Measurements from ENCODE around the gene NTN4. TPM values are rescaled to one million over a fixed set of nuclear protein-coding genes. Genes with fewer than 3 reads are reported as not detected.
"Not testable (repeated sequence)": the region's sequence is repeated elsewhere in the genome, so short reads cannot be mapped to it uniquely, and the experiment has no call there.

The NTN4 gene
- total and polyA plus RNA-seq, 2 donors: 12.8 to 20.9 TPM

GRCh38 chr12:95755261-95755865 is 35.2 kb downstream of the NTN4 start:
- H3K4me3 ChIP-seq (ENCODE audit: low read depth, low read length): no peak overlapping the region
- no peak overlapping the region for H3K27ac ChIP-seq (ENCODE audit: low read depth)
- no peak for DNase-seq (ENCODE audit: extremely low spot score)
- H3K4me1 ChIP-seq (ENCODE audit: insufficient read depth): peaks cover 2% of the 10 kb centered on the region
- WGBS: 41% methylated on average over 6 of the region's 6 CpGs
- no peaks in the 10 kb centered on the region for H3K36me3 ChIP-seq (ENCODE audit: insufficient read depth)

- H3K4me3 ChIP-seq (ENCODE audit: low read depth, low read length); H3K4me1 ChIP-seq (ENCODE audit: insufficient read depth); H3K27ac ChIP-seq (ENCODE audit: low read depth); DNase-seq (ENCODE audit: extremely low spot score); H3K36me3 ChIP-seq (ENCODE audit: insufficient read depth): not testable (repeated sequence)
- WGBS: 30% methylated on average over 8 of the region's 8 CpGs
Measured at GRCh38 chr12:95746062-95746461, 44.5 kb downstream of the NTN4 start.

- H3K4me3 ChIP-seq (ENCODE audit: low read depth, low read length): no peak overlapping the region
- no peak for DNase-seq (ENCODE audit: extremely low spot score)
- H3K27ac ChIP-seq (ENCODE audit: low read depth): no peak overlapping the region
- 84% methylated on average over 4 of the region's 4 CpGs for WGBS
- H3K36me3 ChIP-seq (ENCODE audit: insufficient read depth): no peaks in the 10 kb centered on the region
- no peaks in the 10 kb centered on the region for H3K4me1 ChIP-seq (ENCODE audit: insufficient read depth)
Measured at GRCh38 chr12:95742586-95742985, 48.0 kb downstream of the NTN4 start.

- H3K4me3 ChIP-seq (ENCODE audit: low read depth, low read length): no peak overlapping the region
- DNase-seq (ENCODE audit: extremely low spot score): no peak
- H3K36me3 ChIP-seq (ENCODE audit: insufficient read depth): no peaks in the 10 kb centered on the region
- WGBS: 79% methylated on average over 3 of the region's 3 CpGs
- peaks cover 2% of the 10 kb centered on the region for H3K4me1 ChIP-seq (ENCODE audit: insufficient read depth)
- H3K27ac ChIP-seq (ENCODE audit: low read depth): no peak overlapping the region
Measured at GRCh38 chr12:95741635-95742034, 48.9 kb downstream of the NTN4 start.

GRCh38 chr12:95740751-95741150 is 49.8 kb downstream of the NTN4 start:
- 78% methylated on average over 1 of the region's 1 CpG for WGBS
- DNase-seq (ENCODE audit: extremely low spot score): no peak
- no peak overlapping the region for H3K27ac ChIP-seq (ENCODE audit: low read depth)
- no peaks in the 10 kb centered on the region for H3K36me3 ChIP-seq (ENCODE audit: insufficient read depth)
- H3K4me1 ChIP-seq (ENCODE audit: insufficient read depth): peaks cover 2% of the 10 kb centered on the region
- no peak overlapping the region for H3K4me3 ChIP-seq (ENCODE audit: low read depth, low read length)

GRCh38 chr12:95739561-95740313 is 50.8 kb downstream of the NTN4 start:
- Histone ChIP-seq H3K27ac (ENCODE audit: low read depth) (no peak overlapping the region), H3K36me3 (ENCODE audit: insufficient read depth) (no peaks in the 10 kb centered on the region), H3K4me1 (ENCODE audit: insufficient read depth) (peaks cover 2% of the 10 kb centered on the region), H3K4me3 (ENCODE audit: low read depth, low read length) (no peak overlapping the region)
- no peak for DNase-seq (ENCODE audit: extremely low spot score)
- 71% methylated on average over 13 of the region's 13 CpGs for WGBS

GRCh38 chr12:95738024-95738611 is 52.4 kb downstream of the NTN4 start:
- Histone ChIP-seq H3K36me3 (ENCODE audit: insufficient read depth) (no peaks in the 10 kb centered on the region), H3K4me3 (ENCODE audit: low read depth, low read length) (no peak overlapping the region), H3K27ac (ENCODE audit: low read depth) (no peak overlapping the region), H3K4me1 (ENCODE audit: insufficient read depth) (peaks cover 2% of the 10 kb centered on the region)
- 70% methylated on average over 11 of the region's 11 CpGs for WGBS
- DNase-seq (ENCODE audit: extremely low spot score): no peak

- Histone ChIP-seq H3K4me3 (ENCODE audit: low read depth, low read length) (no peak overlapping the region), H3K36me3 (ENCODE audit: insufficient read depth) (no peaks in the 10 kb centered on the region), H3K4me1 (ENCODE audit: insufficient read depth) (peaks cover 2% of the 10 kb centered on the region), H3K27ac (ENCODE audit: low read depth) (no peak overlapping the region)
- DNase-seq (ENCODE audit: extremely low spot score): no peak
- WGBS: 62% methylated on average over 2 of the region's 2 CpGs
Measured at GRCh38 chr12:95736631-95737030, 53.9 kb downstream of the NTN4 start.

GRCh38 chr12:95735728-95736127 is 54.8 kb downstream of the NTN4 start:
- DNase-seq (ENCODE audit: extremely low spot score); H3K27ac ChIP-seq (ENCODE audit: low read depth); H3K36me3 ChIP-seq (ENCODE audit: insufficient read depth); H3K4me1 ChIP-seq (ENCODE audit: insufficient read depth); H3K4me3 ChIP-seq (ENCODE audit: low read depth, low read length): not testable (repeated sequence)
- 85% methylated on average over 5 of the region's 5 CpGs for WGBS

GRCh38 chr12:95733141-95733825 is 57.3 kb downstream of the NTN4 start:
- no peak overlapping the region for H3K27ac ChIP-seq (ENCODE audit: low read depth)
- no peaks in the 10 kb centered on the region for H3K36me3 ChIP-seq (ENCODE audit: insufficient read depth)
- WGBS: 28% methylated on average over 3 of the region's 3 CpGs
- DNase-seq (ENCODE audit: extremely low spot score): no peak
- H3K4me1 ChIP-seq (ENCODE audit: insufficient read depth): peaks cover 2% of the 10 kb centered on the region
- H3K4me3 ChIP-seq (ENCODE audit: low read depth, low read length): no peak overlapping the region

GRCh38 chr12:95731519-95731958 is 59.0 kb downstream of the NTN4 start:
- no peak overlapping the region for H3K4me3 ChIP-seq (ENCODE audit: low read depth, low read length)
- H3K27ac ChIP-seq (ENCODE audit: low read depth): no peak overlapping the region
- WGBS: 92% methylated on average over 7 of the region's 7 CpGs
- H3K4me1 ChIP-seq (ENCODE audit: insufficient read depth): no peaks in the 10 kb centered on the region
- no peaks in the 10 kb centered on the region for H3K36me3 ChIP-seq (ENCODE audit: insufficient read depth)
- DNase-seq (ENCODE audit: extremely low spot score): no peak

- WGBS: 74% methylated on average over 1 of the region's 1 CpG
- Histone ChIP-seq H3K27ac (ENCODE audit: low read depth) (no peak overlapping the region), H3K36me3 (ENCODE audit: insufficient read depth) (no peaks in the 10 kb centered on the region), H3K4me1 (ENCODE audit: insufficient read depth) (no peaks in the 10 kb centered on the region), H3K4me3 (ENCODE audit: low read depth, low read length) (no peak overlapping the region)
- no peak for DNase-seq (ENCODE audit: extremely low spot score)
Measured at GRCh38 chr12:95730457-95730856, 60.1 kb downstream of the NTN4 start.

GRCh38 chr12:95726903-95727302 is 63.7 kb downstream of the NTN4 start:
- H3K4me1 ChIP-seq (ENCODE audit: insufficient read depth): no peaks in the 10 kb centered on the region
- DNase-seq (ENCODE audit: extremely low spot score): no peak
- no peaks in the 10 kb centered on the region for H3K36me3 ChIP-seq (ENCODE audit: insufficient read depth)
- H3K27ac ChIP-seq (ENCODE audit: low read depth): no peak overlapping the region
- H3K4me3 ChIP-seq (ENCODE audit: low read depth, low read length): no peak overlapping the region
- 95% methylated on average over 2 of the region's 2 CpGs for WGBS

GRCh38 chr12:95724767-95725166 is 65.8 kb downstream of the NTN4 start:
- no peak for DNase-seq (ENCODE audit: extremely low spot score)
- no peaks in the 10 kb centered on the region for H3K4me1 ChIP-seq (ENCODE audit: insufficient read depth)
- 81% methylated on average over 1 of the region's 1 CpG for WGBS
- H3K27ac ChIP-seq (ENCODE audit: low read depth): no peak overlapping the region
- no peaks in the 10 kb centered on the region for H3K36me3 ChIP-seq (ENCODE audit: insufficient read depth)
- no peak overlapping the region for H3K4me3 ChIP-seq (ENCODE audit: low read depth, low read length)
